HK-2 (cell line): Measurements from ENCODE around the gene KASH5.
A peak's percentile ranks its signal among the peaks of the same experiment; 100 is the strongest.

ENCODE experiments used
- DNase-seq: peaks from one replicate; pipeline ENCODE4 v3.0.0-alpha.2; 2018; ENCODE audit not compliant: unreplicated experiment

KASH5 gene

DNA sequence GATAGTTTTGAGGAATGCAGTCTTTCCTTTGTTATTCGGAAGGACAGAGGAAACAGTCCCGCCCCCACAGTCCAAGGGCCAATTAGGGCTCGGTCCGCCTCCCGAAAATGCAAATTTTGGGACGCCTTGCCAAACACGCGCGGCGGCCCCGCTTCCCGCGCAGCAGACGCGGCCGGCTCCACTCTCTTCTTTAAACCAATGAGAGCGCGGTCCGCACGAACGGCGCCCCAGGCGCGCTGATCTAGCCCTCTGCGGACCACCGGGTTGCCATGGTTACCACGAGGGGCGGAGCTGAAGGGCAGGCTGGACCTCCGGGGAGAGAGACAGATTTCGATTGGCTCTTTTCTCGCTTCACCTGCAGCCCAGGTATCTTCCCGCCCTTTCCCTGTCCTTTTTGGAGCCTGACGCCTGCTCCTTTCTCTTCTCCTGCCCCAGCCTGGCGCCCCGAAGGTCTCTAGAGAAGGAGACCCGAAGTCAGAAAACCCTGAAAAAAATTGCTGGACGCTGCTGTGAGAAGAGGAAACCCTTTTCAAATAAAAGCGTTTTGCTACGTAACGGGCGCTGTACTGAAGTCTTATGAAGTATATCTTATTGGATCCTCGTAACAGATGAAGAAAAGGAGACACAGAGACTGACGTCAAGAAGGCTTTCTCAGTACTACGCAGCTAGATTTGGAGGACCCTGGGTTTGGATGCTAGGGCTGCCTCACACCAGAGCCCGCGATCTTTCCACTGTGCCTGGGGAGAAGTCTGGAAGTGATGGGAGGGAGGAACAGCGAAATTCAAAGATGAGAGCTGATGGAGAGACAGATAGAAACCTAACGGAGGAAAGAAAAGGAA lies 33.2 kb downstream of the KASH5 start:
- DNase-seq: no peak

DNA sequence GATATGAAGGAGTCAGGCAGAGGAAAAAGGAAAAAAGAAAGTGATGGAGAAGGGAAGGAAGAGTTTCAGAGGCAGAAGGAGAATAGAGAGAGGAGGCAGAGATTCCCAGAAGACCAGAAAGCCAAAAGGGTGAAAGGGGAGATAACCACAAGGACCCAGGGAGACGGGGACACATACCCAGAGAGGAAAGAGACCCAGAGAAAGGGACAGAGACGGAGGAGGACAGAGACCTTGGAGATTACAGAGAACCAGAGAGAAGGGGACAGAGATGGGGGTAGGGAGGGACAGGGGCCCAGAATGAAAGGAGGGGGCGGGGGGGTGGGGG lies 33.8 kb downstream of the KASH5 start:
- no peak for DNase-seq

DNA sequence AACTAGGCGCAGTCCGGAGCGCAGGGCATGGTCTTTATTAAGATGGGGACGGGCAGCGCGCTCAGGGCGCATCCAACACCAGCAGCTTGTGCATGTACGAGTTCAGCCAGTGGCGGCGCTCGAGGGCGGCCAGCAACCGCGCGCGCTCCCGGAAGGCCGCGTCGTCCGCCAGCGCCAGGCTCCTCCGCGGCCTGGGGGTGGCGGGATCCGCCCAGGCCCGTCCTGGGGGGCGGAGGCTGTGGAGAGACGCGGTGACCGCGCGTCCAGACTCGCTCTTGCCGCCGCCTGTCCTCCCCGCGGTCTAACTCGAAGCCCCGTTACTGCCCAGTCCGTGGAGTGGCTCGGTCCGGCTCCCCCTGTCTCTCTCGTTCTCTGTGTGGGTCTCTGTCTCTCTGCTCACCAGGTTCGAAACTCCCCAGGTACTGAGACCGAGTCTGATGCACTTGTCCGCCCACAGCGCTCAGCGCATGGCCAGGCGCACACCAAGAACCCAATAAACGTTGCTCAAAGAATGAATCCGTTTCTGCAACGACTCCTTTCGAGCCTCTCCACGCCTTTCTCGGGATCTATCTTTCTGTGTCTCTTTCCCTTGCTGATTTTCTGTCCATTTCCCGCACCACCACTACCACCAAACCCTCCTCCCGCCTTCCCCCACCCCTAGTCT lies 34.5 kb downstream of the KASH5 start:
- DNase-seq: no peak

DNA sequence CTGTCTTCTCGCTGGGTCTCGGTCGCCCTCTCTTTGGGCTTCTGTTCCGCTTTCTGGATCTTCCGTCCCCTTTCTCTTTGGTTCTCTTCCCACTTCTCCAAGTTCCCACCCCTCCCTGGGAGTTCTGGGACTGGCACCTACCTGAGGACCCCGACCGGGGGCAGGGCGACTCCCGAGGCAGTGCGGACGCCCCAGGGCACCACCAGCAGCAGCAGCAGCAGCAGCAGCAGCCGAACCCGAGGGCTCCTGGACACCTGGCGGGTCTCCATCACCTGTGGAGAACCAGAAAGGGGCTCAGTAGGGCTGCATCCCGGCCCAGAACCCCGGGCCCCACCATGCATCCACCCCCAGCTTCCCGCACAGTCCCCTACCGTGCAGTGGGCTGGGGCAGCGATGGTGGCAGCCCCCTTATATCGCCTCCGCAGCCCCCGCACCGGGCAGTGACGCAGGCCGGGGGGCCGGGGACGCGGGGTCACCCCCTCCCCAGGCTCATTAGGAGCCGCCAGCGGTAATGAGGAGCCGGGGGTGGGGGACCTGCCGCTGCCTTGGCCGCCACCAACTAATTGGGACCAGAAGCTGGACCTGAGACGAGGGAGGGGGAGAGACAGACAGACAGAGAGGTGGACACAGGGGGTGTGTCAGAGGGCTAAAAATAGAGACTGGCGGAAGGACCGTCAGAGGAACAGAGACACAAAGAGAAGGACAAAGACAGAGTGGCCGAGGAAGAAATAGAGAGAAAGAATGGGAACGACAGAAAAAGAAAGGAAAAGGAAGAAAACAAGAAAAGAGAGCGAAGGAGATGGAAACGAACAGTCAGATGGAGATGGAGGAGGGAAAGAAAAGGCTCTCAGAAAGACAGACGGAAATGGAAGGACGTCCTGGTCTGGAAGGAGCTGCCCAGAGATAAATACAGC lies 35.3 kb downstream of the KASH5 start, which contains the start of gene PTH2:
TSS of gene PTH2 (minus strand) at position 371 of the 914 bp plus-strand sequence. CDS start at position 269, 102 bp downstream.
- no peak for DNase-seq

DNA sequence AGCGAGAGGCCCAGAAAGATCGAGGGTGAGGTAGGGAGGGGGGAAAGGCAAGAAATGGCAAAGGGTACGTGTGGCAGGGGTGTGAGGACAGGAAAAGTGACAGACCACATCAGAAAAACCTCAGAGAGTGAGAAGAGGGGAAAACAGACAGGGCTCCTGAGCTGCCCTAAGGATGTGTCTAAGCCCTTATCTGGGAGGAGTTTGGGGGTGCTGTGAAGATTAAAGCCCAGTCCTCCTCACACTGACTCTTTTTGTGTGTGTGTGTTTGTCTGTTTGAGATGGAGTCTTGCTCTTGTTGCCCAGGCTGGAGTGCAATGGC lies 35.9 kb downstream of the KASH5 start:
- DNase-seq: no peak

DNA sequence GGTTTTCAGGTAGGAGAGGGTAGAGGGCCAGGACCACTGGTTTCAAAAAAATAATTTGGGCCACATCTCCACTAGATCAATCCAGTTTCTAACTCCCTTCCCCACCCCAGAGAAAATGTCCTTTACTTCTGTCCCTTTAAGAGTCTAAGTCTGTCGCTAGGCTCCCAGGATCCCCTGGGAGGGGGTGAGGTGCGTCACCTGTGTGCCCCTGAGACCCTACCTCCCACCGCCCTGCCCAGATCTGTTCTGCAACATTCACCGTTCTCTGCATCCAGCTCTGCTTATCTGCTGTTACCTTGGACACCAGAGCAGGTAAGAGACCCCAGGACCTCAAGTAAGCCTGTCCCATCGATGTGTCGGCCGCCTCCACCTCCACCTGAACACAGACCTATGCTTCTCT lies 37.1 kb downstream of the KASH5 start, which contains the start of gene GFY:
TSS of gene GFY (plus strand) at position 211 of the 400 bp plus-strand sequence. CDS start 1,043 bp downstream, outside the sequence.
- DNase-seq: no peak

DNA sequence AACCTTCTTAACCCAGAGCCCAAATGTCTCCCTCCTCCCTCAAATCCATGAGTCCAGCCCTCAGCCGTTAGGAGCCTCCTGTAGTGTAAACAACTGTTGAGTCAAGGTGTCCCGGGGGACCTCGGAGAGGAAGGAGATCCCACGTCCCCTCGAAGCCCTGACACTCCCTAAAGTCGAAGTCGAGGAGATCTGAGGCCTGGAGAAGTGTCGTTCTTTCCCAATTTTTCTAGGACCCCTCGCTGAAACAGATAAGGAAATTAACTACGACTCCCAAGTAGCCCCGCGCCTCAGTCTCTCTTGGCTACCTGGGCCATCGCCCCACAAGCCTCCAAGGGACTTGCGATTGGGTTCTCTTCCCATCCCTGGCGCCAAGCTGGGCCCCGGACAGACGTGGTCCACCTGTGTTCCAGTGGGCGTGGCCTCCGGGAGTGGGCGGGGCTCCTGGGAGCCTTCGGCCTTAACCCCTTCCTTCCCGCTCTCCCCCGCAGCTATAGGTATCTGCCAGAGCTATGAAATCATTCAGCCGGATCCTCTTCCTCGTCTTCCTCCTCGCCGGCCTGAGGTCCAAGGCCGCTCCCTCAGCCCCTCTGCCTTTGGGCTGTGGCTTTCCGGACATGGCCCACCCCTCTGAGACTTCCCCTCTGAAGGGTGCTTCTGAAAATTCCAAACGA lies 38.0 kb downstream of the KASH5 start:
- DNase-seq: no peak

DNA sequence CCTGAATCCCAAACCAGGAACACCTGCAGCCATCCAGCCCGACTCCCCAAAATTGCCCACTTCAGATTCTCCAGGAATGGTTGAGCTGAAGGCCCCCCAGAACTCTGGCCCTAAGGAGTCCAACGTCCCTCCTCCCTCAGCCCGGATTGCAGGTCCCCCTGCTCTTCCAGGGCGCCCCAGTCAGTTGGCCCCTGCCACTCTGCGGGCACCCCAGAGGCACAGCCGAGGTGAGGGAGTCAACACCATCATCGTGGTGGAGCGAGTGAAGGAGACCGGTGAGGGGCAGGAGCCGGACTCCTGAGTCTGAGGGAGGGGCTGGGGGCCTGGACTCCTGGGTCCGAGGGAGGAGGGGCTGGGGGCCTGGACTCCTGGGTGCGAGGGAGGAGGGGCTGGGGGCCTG lies 39.3 kb downstream of the KASH5 start:
- no peak for DNase-seq

DNA sequence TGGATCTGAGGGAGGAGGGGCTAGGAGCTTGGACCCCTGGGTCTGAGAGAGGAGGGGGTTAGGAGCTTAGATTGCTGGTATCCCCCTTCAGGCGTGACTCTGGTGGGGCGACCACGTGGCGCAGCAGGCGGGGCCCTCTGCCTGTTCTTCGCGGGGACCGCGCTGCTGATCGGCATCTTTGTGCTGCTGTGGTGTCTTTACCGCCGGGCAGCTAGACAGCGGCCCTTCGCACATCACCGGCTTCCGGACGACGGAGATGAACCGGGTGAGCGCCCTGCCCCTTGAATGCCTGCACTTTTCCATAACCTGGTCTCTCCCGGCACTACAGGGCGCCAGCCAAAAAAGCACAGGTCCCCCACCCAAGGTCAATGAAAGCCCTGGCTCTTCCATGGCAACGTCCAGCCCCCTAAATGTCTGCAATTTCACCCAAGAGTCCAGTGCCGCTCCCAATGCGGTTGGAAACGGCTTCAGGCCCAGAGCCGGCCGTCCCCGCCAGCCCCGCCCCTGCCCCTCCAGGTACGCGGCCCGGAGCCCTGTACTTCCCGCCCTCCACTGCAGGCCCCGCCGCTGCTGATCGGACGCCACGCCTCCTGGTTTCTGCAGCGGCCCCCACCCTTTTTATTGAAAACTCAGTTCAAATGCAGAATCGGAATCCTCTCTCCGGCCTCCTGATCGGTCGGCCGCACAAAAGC lies 40.0 kb downstream of the KASH5 start:
- DNase-seq: peak; percentile 41

DNA sequence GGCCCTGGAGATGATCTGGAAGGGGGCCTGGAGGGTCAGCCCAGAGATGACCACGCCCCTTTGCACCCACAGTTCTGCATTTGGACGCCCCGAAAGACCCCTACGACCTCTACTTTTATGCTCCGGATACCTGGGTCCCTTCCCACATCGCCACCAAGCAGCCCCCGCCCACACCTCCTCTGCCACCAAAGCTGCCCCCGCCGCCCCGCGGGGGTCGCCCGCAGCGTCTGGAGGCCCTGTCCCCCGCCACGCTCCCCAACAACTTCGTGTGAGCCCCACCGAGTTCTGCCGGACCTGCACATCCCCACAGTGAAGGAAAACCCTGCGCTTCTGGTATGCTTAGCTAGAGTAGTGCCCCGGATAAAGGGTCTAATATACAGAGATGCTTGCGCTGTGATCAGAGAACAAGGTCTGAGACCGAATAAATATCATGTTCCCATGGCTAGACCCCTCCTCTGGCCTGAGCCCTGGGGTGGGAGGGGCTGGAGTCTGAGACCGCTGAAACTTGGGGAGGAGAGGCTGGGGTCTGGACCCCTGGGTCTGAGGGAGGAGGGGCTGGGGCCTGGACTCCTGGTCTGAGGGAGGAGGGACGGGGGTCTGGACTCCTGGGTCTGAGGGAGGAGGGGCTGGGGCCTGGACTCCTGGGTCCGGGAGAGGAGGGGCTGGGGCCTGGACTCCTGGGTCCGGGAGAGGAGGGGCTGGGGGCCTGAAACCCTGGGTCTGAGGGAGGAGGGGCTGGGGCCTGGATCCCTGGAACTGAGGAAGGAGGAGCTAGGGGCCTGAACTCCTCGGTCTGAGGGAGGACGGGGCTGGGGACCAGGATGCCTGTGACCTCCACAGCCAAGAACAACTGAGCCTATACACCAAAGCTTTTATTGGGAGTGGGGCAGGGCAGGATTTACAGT lies 40.8 kb downstream of the KASH5 start:
- DNase-seq: no peak

DNA sequence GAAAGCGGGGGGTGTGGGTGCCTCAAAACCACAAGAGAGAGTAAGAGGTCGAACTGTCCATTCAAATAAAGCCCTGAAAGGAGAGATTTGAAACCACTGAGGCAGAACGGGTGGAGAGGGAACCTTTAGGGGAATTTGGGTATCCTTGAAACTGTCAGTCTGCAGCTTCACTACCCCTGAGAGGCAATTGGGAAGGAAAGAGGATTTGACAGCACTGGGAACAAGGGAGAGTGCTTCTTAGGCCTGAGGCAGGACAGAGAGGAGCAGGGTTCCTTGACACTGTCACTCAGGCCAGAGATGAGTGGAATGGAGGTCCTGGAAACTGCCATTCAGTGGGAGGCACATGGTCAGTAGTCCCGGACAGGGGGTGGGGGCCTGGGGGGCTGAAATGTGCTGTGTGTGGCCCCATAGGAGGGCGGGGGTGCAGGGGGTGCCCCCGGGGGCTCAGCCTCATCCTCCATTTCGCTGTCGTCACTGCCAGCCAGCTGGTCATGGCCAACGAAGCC lies 42.2 kb downstream of the KASH5 start:
- no peak for DNase-seq

DNA sequence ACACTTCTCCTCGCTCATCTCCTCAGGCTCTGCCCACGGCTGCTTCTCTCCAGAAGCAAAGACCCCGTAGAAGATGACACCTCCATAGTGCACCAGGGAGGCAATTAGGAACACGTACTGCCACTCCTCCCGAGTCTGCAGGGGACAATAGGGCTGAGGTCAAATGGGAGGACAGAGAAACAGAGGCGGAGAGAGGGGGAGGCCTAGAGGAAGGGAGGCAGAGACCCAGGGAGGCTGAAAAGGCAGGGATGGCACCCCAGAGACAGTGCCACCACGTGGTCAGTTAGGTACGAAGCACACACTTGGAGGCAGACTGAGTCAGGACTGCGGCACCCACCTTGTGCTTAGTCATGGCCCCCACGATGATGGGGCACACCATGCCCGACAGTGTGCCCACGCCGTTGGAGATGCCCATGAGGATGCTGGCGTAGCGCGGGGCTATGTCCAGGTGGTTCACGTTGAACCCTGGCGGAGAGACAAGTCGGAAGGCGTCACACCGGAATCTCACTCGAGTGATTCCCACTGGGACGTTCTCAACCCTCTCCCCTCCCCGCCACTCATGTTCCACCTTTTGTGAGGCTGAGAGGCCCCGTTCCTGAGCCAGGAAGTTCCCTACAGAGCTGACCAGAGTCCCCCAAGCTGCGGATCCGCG lies 42.8 kb downstream of the KASH5 start:
- no peak for DNase-seq

DNA sequence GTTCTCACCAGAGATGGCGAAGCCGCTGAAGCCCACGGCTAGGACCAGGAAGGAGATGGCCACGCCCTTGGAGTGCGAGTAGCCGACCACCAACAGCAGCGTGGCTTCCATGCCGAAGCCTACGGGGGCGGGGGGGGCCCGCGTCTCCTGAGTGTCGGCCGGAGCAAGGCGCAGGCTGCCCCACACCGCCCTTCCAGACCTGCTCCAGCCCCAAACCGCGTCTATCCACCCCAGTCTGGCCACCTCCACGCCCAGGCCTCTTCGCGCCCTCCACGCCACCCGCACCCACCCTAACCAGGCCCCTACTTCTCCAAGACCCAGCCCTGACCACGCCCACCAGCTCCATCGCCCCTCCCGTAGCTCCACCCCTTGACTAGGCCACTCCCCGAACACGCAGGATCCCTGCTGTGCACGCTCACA lies 43.3 kb downstream of the KASH5 start:
- no peak for DNase-seq

DNA sequence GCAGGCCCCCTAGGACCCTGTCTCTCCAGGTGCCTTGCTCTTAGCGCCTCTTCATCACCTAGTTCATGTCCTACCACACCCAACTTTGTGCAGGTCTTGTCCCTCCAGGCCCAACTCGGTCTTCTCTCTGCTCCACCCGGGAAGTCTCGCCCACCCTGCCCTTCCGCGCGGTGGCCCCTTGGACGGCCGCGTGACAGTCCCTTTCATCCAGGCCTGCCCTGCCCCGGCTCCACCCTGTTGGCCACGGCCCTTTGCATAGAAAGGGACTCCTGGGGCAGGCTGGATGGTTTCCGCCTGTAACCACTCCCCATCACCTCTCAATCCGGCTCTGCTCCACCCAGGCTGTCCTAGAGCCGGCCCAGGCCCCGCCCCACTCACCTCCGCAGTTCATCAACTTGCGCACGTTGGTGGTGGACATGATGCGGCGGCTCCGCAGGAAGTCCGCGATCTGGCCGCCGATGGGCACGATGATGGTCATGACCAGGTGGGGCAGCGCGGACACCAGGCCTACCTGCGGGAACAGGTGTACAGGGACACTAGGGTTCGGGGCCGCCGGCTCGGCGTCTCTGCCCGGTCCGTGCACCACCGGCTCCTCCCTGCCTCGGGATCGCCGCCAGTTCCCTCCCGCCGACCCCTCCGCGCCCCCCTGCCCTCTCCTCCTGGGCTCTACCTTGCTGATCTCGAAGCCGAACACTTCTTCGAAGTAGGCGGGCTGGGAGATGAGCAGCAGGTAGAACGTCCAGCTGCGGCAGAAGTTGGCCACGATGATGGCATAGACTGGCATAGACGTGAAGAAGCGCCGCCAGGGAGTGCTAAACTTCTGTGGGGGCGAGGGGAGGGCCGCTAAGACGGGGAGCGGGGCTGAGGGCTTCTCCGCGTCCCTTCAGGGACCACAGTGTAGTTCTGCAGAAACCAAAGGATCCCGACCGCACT lies 44.4 kb downstream of the KASH5 start:
- no peak for DNase-seq

DNA sequence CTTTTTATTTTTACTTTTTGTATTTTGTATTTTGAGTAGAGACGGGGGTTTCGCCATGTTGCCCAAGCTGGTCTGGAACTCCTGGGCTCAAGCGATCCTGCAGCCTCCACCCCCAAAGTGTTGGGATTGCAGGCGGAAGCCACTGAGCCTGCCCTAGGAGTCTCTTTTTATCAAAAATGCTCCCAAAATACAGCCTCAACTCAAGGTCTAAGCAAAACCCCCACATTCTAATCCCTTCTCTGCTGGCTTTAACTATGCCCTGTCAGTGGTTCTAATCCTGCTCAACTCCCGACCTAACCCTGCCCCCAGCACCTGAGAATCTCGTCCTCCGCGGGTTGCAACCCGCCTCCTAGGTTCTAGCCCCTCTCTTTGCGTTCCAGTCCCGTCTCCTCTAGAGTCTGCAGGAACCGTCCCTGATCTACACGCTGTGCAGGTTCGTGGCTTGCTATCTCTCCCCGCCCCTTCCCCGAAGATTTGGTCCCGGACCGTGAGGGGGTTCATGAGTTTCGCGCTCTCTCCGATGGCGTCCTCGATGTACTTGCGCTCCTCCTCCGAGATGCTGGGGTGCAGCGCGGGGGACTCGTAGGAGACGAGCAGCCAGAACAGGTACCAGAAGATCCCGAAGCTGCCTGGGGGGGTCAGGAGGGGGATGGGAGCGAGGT lies 45.3 kb downstream of the KASH5 start:
- no peak for DNase-seq

DNA sequence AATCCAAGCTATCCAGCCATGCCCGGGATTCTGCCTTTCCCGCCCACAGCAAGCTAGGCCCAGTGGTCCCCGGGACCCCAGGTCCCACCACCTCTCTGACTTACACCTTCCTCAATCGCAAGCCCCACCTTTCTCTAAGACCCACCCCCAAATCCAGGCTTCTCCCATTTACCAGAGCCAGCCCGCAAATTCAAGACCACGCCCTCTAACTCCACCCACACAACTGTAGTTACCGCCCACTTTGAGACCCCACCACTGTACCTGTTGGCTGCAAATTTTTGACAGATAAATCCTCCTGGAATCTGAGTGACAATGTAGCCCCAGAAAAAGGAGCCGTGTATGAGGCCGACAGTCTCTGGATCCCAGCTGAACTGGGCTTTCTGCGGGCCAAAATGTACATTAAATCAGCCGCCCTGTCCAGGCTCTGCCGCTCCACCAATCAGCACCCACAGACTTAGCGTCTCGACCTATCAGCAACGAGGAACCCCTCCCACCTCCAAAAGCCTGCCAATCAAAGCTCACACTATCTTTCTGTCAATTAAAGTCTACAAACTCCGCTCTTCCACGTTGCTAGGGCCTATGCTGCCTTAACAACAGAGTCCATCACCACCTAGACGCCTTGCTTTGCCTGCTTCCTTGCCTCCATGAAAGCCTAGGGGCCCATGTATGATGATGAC lies 47.0 kb downstream of the KASH5 start:
- no peak for DNase-seq

DNA sequence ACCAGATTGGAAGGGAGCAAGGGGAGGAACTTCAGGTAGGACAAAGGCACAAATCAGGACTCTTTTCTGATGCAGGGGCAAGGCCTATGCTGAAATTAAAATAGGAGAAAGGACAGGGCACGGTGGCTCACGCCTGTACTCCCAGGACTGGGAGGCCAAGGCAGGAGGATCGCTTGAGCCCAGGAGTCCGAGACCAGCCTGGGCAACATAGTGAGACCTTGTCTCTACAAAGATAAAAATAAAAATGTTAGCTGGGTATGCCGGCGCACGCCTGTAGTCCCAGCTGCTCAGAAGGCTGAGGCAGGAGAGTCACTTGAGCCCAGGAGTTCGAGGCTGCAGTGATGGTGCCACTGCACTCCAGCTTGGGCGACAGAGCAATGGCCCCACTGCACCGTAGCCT lies 47.6 kb downstream of the KASH5 start:
- no peak for DNase-seq
